ENCODE data around the gene NDUFS7. TPM values are rescaled to one million over a fixed set of nuclear protein-coding genes. Genes with fewer than 3 reads are reported as not detected.

Gene NDUFS7
- total RNA-seq, 1 donor, result 40.7 TPM

DNA sequence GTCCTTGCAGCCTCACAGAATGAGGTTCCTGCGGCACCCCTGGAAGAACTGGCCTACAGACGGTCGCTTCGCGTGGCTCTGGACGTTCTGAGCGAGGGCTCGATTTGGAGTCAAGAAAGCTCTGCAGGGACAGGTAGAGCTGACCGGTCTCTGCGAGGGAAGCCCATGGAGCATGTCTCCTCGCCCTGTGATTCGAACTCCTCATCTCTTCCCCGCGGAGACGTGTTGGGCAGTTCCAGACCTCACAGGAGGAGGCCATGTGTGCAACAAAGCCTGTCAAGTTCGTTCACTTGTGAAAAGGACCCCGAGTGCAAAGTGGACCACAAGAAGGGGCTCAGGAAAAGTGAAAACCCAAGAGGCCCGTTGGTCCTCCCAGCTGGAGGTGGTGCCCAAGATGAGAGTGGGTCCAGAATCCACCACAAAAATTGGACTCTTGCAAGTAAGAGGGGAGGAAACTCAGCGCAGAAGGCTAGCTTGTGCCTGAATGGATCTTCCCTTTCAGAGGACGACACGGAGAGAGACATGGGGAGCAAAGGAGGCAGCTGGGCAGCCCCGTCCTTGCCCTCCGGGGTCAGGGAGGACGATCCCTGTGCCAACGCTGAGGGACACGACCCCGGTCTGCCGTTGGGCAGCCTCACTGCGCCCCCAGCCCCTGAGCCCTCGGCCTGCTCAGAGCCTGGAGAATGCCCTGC is 23.4 kb upstream of the NDUFS7 start:
- peak overlapping the region; percentile 25 for H3K4me3 ChIP-seq (ENCODE audit: low read depth, low read length)
- DNase-seq (ENCODE audit: low read depth), result no peak
- TF ChIP-seq, protein P1, sequence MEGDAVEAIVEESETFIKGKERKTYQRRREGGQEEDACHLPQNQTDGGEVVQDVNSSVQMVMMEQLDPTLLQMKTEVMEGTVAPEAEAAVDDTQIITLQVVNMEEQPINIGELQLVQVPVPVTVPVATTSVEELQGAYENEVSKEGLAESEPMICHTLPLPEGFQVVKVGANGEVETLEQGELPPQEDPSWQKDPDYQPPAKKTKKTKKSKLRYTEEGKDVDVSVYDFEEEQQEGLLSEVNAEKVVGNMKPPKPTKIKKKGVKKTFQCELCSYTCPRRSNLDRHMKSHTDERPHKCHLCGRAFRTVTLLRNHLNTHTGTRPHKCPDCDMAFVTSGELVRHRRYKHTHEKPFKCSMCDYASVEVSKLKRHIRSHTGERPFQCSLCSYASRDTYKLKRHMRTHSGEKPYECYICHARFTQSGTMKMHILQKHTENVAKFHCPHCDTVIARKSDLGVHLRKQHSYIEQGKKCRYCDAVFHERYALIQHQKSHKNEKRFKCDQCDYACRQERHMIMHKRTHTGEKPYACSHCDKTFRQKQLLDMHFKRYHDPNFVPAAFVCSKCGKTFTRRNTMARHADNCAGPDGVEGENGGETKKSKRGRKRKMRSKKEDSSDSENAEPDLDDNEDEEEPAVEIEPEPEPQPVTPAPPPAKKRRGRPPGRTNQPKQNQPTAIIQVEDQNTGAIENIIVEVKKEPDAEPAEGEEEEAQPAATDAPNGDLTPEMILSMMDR (IDR thresholded peaks at IDR 0.05; ENCODE audit: insufficient read depth, low read length), result no peak

DNA sequence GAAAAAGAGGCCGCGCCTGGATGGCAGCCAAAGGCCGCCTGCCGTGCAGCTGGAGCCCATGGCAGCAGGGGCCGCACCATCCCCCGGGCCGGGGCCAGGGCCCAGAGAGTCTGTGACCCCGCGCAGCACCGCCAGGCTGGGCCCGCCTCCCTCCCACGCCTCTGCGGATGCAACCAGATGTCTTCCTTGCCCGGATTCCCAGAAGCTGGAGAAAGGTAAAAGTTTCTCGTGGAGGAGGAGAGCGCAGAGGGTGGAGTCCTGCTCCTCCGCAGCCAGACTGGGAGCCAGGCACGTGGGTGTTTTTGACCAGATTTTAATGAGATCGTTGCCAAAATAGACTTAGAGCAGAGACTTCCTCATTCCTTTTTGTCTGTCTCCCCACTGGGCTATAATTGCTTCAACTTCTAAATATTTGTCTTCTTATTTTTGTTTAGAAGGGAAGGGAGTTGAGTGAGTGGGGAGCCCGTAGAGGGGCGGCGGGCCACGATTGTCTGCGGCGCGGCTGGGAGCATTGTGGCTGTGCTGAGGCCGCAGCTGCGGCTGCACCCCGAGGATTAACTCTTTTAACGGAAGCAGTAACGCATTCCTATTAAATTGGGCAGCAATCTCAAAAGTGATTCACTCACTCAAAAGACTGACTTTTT is 22.8 kb upstream of the NDUFS7 start:
- peak overlapping the region; percentile 55 for H3K4me3 ChIP-seq (ENCODE audit: low read depth, low read length)
- peak; percentile 85 for DNase-seq (ENCODE audit: low read depth)
- TF ChIP-seq, protein P1 (IDR thresholded peaks at IDR 0.05; ENCODE audit: insufficient read depth, low read length), result no peak

GRCh38 chr19:1361601-1362386 is 21.9 kb upstream of the NDUFS7 start:
- H3K4me3 ChIP-seq (ENCODE audit: low read depth, low read length), result peak overlapping the region; percentile 55
- TF ChIP-seq, protein P1 (IDR thresholded peaks at IDR 0.05; ENCODE audit: insufficient read depth, low read length), result no peak
- peak; percentile 63 for DNase-seq (ENCODE audit: low read depth)

GRCh38 chr19:1362387-1363257 is 21.1 kb upstream of the NDUFS7 start:
- H3K4me3 ChIP-seq (ENCODE audit: low read depth, low read length), result no peak overlapping the region
- TF ChIP-seq, protein P1 (IDR thresholded peaks at IDR 0.05; ENCODE audit: insufficient read depth, low read length), result no peak
- no peak for DNase-seq (ENCODE audit: low read depth)

DNA sequence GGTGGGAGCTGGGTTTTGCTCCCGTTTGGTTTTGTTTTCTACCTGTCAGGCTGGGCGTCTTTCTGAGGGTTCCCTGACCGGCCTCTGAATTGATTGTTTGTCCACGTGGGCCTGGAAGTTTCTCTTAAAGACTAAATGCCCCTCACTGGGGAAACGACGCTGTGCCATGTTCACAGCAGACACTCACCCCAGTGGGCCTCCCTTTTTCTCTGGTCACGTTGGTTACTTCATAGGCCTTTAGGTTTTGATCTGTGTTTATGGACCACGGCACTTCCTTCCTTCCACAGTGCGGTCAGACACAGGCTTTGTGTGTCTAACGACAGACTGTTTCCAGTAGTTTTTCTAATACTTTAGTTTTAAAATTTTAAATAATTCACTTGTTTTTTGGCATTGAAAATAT is 20.1 kb upstream of the NDUFS7 start:
- TF ChIP-seq, protein P1 (IDR thresholded peaks at IDR 0.05; ENCODE audit: insufficient read depth, low read length), result no peak
- DNase-seq (ENCODE audit: low read depth), result no peak
- no peak overlapping the region for H3K4me3 ChIP-seq (ENCODE audit: low read depth, low read length)

DNA sequence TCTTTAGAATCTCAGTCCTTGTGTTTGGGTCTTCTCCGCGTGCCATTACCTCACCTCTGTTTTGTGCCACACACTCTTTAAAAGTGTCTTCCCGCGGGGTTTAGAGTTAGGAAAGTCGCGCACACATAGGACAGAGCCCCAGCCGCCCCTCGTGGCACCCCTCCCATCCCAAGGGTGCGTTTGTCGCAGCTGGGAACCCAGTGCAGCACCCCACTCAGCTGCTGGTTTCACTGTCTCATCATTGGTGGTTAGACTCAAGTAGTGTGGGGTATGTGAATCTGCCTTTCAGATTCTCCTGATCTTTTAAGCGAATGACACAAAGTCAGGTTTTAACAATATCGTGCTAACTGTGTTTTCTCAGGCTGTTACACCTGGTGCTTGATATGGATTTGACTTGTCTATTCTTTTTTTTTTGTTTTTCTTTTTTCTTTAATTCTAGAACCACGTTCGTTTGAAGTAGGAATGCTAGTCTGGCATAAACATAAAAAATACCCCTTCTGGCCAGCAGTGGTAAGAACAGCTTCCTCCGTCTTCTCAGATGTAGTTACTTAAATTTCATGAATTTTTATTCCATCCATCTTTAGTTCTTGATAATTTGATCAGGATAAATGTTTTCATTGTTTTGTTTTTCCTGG is 19.5 kb upstream of the NDUFS7 start:
- DNase-seq (ENCODE audit: low read depth), result peak; percentile 24
- TF ChIP-seq, protein P1 (IDR thresholded peaks at IDR 0.05; ENCODE audit: insufficient read depth, low read length), result peak; percentile 47
- no peak overlapping the region for H3K4me3 ChIP-seq (ENCODE audit: low read depth, low read length)
